ENCODE measurements around the gene PROX1.

The PROX1 gene

DNA sequence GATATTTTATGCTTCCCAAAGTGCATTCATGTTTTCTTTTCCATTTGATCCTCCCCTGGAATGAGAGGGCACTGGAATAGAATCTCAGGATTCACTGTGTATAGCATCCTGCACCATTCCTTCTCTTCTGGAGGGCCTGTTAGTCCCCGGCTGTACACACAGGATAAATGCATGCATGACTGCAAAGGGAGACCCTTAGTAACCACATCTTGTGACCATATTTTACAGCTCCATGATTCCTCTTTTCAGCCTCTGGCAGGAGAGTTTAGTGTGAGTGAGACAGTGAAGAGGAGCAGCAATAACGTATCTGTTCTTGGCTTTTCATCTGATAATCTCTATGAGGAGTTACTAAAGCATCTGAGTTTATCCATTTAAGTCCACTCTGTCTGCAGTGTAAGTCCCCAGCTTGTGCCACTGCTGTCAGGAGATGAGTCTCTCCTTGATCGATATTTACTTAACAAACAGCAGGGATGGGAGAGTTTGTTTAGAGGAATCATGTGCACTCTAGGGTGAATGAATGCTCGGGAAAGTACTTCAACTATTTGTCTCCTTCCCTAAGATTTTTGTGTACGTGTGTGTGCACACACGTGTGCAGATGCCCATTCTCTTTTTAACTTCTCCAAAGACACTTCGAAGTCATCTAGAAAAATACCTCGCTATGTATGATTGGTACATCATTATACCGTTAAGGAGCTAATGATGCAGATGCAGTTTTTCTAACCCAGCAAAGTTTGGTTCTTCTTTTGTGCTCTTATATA lies 41.1 kb downstream of the PROX1 start:
- H3K4me3 Mint-ChIP-seq, result peak overlapping the region; percentile 37
- H3K9me3 Mint-ChIP-seq, result no peaks in the 10 kb centered on the region
- H3K27ac Mint-ChIP-seq, result peak overlapping the region; percentile 59
- DNase-seq, result no peak
- TF ChIP-seq, protein P1, sequence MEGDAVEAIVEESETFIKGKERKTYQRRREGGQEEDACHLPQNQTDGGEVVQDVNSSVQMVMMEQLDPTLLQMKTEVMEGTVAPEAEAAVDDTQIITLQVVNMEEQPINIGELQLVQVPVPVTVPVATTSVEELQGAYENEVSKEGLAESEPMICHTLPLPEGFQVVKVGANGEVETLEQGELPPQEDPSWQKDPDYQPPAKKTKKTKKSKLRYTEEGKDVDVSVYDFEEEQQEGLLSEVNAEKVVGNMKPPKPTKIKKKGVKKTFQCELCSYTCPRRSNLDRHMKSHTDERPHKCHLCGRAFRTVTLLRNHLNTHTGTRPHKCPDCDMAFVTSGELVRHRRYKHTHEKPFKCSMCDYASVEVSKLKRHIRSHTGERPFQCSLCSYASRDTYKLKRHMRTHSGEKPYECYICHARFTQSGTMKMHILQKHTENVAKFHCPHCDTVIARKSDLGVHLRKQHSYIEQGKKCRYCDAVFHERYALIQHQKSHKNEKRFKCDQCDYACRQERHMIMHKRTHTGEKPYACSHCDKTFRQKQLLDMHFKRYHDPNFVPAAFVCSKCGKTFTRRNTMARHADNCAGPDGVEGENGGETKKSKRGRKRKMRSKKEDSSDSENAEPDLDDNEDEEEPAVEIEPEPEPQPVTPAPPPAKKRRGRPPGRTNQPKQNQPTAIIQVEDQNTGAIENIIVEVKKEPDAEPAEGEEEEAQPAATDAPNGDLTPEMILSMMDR (IDR thresholded peaks at IDR 0.05), result no peak
- H3K4me1 Mint-ChIP-seq, result peaks cover 57% of the 10 kb centered on the region
- H3K36me3 Mint-ChIP-seq (ENCODE audit: low read depth), result peaks cover 46% of the 10 kb centered on the region
- no peaks in the 10 kb centered on the region for H3K27me3 Mint-ChIP-seq (ENCODE audit: low read depth, poor library complexity)

DNA sequence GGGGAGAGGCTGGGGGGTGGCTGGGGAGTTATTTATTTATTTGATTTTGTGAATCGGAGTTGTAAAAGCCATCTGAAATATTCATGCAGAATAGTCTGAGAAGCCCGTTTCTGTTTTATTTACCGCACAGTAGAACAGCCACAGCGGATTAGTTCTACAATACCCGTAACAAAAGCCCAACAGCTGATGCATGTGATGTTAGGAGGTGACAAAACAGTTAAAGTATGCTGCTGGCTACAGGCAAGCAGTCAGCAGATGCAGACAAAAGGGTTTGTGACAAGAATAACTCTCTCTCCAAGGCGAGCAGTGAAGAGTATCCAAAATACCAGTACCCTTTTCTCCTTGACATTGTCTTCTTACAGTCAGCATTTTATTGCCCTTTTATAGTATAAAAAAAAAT lies 42.0 kb downstream of the PROX1 start:
- H3K4me3 Mint-ChIP-seq, result no peak overlapping the region
- H3K36me3 Mint-ChIP-seq (ENCODE audit: low read depth), result peaks cover 54% of the 10 kb centered on the region
- TF ChIP-seq, protein P1 (IDR thresholded peaks at IDR 0.05), result no peak
- peaks cover 57% of the 10 kb centered on the region for H3K4me1 Mint-ChIP-seq
- H3K27me3 Mint-ChIP-seq (ENCODE audit: low read depth, poor library complexity), result no peaks in the 10 kb centered on the region
- no peak overlapping the region for H3K27ac Mint-ChIP-seq
- DNase-seq, result no peak
- no peaks in the 10 kb centered on the region for H3K9me3 Mint-ChIP-seq

DNA sequence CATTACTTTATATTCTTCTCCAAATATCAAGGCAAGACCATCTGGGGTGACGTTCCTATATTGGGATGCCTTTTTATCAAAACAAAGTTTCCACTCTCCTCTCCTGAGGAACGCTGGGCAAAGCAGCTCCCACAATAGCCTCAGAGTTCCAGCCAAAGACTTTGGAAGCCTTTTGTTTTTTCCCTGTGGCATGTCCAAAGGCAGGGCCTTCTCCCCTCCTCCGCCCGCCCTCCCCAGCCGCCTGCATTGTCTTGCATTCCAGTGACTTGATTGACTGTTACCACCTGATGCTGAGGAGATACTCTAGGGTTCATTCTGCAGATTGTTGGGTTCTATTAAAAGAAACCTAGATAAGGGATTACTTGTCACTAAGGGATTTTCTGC lies 43.5 kb downstream of the PROX1 start:
- Mint-ChIP-seq H3K4me1 (peaks cover 66% of the 10 kb centered on the region), H3K9me3 (no peaks in the 10 kb centered on the region), H3K36me3 (ENCODE audit: low read depth) (peaks cover 59% of the 10 kb centered on the region), H3K27me3 (ENCODE audit: low read depth, poor library complexity) (no peaks in the 10 kb centered on the region), H3K4me3 (no peak overlapping the region), H3K27ac (no peak overlapping the region)
- TF ChIP-seq, protein P1 (IDR thresholded peaks at IDR 0.05), result no peak
- no peak for DNase-seq

DNA sequence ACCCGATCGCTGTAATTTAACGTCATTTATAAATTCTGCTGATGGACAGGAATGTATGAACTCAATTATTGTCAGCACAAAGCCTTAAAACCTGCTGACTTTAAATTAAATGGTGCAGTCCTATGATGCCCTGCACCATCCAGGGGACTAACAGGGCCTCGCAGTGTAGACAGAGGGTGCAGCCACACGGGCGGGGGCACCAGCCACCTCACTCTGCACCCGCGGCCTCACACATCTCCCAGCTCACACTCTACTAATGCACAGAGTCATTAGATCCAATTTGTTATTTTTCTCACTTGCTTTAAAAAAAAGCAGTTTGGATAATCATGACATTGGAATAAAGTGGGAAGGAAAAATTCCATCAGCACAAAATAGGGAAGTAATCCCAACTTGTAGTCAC lies 49.7 kb downstream of the PROX1 start:
- Mint-ChIP-seq H3K4me1 (peaks cover 17% of the 10 kb centered on the region), H3K9me3 (no peaks in the 10 kb centered on the region), H3K27me3 (ENCODE audit: low read depth, poor library complexity) (peaks cover 9% of the 10 kb centered on the region), H3K27ac (no peak overlapping the region), H3K36me3 (ENCODE audit: low read depth) (peaks cover 53% of the 10 kb centered on the region), H3K4me3 (no peak overlapping the region)
- TF ChIP-seq, protein P1 (IDR thresholded peaks at IDR 0.05), result no peak
- no peak for DNase-seq

DNA sequence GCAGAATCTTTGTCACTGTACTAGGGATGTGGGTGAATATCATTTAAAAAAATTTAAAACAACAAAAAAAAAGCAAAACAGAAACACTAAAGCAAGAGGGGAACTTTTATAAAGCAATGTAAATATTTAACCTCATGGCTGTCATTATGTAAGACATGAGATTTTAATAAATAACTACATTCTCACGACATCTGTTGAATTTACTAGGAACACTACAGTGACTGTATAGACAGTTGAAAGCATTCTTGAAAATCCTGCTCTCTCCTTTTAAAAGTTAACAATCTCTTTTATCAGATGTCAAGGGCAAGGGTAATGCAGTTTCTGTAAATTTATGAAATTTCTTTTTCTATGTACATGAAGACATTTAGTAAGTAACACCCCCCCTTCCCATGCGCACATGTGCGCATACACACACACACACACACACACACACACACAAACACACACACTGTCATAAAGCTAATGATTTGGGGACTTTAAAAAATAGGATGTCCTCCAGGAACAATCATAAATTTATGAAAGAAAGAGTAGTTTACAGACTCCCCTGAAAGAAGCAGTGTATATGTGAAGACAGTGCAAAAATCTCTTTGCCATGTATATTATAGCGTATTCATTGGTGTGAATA lies 51.7 kb downstream of the PROX1 start:
- peaks cover 9% of the 10 kb centered on the region for H3K27me3 Mint-ChIP-seq (ENCODE audit: low read depth, poor library complexity)
- TF ChIP-seq, protein P1 (IDR thresholded peaks at IDR 0.05), result no peak
- no peak overlapping the region for H3K27ac Mint-ChIP-seq
- H3K36me3 Mint-ChIP-seq (ENCODE audit: low read depth), result peaks cover 33% of the 10 kb centered on the region
- H3K4me1 Mint-ChIP-seq, result peaks cover 22% of the 10 kb centered on the region
- no peaks in the 10 kb centered on the region for H3K9me3 Mint-ChIP-seq
- no peak for DNase-seq
- no peak overlapping the region for H3K4me3 Mint-ChIP-seq

DNA sequence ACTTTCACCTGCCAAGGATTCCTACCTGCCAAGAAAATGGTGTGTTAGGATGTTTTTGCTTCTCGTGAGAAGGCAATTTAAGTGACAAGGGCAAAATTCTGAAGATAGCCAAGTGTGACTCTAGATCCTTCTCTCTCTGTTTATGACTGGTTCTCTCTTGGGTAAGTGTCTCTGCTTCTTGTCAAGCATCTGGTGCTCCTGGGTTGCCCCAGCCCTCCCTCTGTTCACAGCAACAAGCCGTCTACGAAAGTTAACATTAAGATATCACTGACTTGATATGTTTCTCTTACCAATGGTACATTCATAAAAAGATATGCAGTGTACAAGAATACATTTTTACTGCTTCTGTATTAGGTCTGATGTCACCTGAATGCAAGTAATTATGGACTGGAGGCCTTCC lies 55.4 kb downstream of the PROX1 start:
- Mint-ChIP-seq H3K27me3 (ENCODE audit: low read depth, poor library complexity) (peaks cover 4% of the 10 kb centered on the region), H3K27ac (no peak overlapping the region), H3K4me3 (no peak overlapping the region), H3K9me3 (peaks cover 10% of the 10 kb centered on the region), H3K4me1 (peaks cover 10% of the 10 kb centered on the region), H3K36me3 (ENCODE audit: low read depth) (peaks cover 14% of the 10 kb centered on the region)
- DNase-seq, result no peak
- TF ChIP-seq, protein P1 (IDR thresholded peaks at IDR 0.05), result no peak

Data from nephron progenitor cell (in vitro differentiated cells).